CD4-positive, alpha-beta T cell treated with Interleukin-4 for 4 hours (primary cell): ENCODE results near the gene BPIFB2.
"Not testable (repeated sequence)": the region's sequence is repeated elsewhere in the genome, so short reads cannot be mapped to it uniquely, and the experiment has no call there.

Experiments
- DNase-seq: peaks from one replicate; pipeline ENCODE4 v3.0.0-alpha.2; 2020

The BPIFB2 gene

DNA sequence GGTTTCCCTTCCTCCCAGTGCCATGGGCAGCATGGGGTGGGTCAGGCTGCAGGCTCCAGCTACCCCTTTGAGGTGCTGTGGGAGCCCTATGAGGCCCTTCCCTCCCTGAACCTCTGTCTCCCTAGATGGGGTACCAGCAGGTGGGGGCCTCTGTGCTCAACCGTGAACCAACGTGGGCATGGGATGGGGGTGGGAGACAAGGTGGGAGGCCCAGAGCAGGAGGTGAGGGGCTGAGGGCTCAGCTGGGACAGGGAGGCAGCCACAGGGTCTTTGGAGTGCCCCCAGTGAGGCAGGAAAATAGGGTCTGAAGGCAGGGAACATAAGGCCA is 36.6 kb upstream of the BPIFB2 start:
- no peak for DNase-seq

GRCh38 chr20:32971703-32972161 is 35.8 kb upstream of the BPIFB2 start:
- peak; percentile 26 for DNase-seq

- peak; percentile 95 for DNase-seq
Observed at GRCh38 chr20:32972181-32973076, 35.1 kb upstream of the BPIFB2 start.

GRCh38 chr20:32973077-32973717 is 34.3 kb upstream of the BPIFB2 start:
- no peak for DNase-seq

- DNase-seq = not testable (repeated sequence)
Observed at GRCh38 chr20:32974204-32975064, 33.1 kb upstream of the BPIFB2 start.

DNA sequence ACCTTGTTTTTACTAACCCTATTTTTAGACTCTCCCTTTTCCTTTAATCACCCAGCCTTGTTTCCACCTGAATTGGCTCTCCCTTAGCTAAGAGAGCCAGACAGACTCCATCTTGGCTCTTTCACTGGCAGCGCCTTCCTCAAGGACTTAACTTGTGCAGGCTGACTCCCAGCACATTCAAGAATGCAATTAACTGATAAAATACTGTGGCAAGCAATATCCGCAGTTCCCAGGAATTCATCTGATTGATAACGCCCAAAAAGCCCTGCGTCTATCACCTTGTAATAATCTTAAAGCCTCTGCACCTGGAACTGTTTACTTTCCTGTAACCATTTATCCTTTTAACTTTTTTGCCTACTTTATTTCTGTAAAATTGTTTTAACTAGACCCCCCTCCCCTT is 32.4 kb upstream of the BPIFB2 start:
- DNase-seq = not testable (repeated sequence)

GRCh38 chr20:32975698-32976674 is 31.5 kb upstream of the BPIFB2 start:
- no peak for DNase-seq

DNA sequence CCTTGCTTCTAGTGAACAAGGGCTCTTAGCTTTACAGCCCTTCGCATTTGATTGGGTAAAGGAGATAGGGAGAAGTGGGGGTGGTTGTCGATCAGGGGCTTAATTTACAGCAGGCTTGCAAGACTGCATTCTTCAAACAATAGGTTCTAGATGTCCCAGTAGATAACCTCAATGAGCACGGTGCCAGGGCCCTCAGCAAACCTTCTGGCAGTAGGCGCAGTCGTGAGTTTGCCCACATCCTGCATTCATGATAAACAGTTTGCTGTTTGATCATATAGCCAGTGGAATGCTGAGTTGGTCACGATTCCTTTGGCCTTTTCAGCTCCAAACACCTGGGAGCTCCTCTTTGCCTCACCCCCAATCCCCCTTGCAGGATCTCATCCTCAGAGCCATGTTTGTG is 30.8 kb upstream of the BPIFB2 start:
- DNase-seq = no peak

DNA sequence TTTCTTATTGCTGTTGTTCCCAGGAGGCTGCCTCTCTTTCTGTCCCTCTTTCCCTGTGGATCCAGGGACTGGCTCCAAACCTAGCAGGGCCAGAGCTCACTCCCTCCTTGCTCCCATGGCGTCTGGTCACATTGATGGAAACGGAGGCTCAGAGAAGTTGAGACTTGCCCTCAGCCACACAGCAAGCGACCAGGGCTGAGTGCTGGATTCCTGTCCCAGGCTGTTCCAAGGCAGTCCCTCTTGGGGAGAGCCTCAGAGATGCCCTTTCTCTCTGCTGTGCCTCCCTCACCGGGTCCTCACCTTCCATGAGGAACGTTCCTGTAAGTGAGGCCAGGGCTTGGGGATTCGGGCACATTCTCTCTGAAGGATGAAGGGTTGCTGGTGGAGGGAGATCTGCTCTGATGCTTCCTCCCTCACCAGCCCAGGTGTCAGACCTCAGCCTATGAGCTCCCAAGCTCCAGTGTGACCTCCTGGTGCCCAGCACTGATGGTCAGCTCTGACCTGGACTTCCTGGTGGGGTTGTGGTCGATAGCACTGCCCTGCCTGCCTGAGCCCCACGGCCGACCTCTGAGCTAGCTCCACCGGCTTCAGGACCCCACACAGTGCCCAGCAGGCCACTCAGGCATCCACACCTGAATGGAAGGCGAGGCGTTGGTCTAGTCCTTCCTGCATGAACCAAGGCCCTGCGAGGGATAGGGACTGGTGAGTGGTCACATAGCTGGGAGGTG is 30.1 kb upstream of the BPIFB2 start:
- no peak for DNase-seq

GRCh38 chr20:32978009-32978335 is 29.5 kb upstream of the BPIFB2 start:
- no peak for DNase-seq

DNA sequence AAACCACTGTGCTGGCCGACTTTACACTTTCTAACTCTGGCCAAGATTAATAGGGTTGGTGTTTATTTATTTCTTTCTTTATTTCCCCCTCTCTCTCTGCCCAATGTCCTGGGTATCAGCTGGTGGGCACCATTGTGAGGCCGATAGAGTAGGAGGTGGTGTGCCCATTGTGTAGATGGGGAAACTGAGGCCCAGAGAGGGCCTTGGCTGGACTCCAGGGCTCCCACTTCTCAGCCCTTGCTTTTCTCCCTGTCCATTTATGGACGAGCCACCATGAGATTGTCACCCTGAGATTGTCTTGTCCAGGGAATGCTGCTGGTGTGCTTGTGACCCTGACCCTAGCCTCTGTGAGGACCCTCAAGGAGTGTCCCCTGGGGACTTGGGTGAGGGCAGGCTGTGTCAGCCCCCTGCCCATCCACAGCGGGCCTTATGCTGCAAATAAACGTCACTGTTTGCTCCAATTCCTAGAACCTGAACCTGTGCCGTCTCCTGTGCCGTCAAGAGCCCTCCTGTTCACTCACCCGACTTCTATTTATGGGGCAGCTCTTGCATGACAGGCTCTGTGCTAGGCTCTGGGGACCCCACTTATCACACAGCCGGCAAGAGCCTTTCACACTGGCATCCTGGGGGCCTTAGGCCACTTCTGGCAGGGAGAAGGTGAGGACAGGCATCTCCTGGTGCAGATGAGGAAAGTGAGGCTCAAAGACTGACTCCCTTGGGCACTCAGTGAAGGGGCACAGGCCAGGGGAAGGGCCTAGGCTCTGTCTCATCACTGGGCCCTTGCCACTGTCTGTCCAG is 28.1 kb upstream of the BPIFB2 start:
- no peak for DNase-seq

GRCh38 chr20:32980131-32980941 is 27.2 kb upstream of the BPIFB2 start:
- DNase-seq = no peak

- DNase-seq = no peak
Observed at GRCh38 chr20:32980990-32981389, 26.5 kb upstream of the BPIFB2 start.

DNA sequence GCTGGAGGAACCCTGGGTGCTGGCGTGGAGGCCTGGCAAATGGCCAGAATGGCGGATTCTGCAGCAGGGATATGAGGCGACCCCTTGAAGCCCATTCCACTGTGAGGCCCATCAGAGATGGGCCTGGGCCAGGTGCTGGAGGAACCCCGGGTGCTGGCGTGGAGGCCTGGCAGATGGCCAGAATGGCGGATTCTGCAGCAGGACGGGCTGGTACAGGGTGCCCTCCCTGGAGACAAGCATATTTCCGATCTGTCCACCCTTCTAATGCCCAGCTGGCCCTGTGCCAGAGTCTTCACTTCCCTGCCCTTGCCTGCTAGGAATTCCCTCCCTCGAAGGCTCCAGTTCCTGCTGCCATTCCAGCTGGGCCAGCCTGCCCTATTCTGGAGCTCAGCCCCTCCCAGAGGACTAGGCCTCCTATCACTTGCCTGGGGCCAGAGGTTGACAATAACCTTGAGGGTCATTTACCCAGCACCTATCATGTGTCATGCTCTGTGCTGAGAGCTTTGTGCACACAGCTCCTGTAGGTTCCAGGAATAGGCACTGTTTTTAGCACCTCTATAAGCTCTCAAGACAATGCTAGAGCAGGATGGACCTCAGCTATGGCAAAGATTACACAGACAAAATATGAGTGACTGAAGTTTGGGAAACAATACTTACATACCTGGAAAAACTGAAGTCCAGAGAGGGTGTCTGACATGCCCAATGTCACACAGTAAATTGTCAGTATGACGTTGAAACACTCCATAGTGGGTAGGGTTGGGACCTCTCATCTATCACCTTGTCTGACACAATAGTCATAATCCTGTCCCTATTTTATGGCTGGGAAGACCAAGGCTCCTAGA is 24.7 kb upstream of the BPIFB2 start:
- DNase-seq = no peak

GRCh38 chr20:32983459-32984112 is 23.9 kb upstream of the BPIFB2 start:
- DNase-seq = no peak

DNA sequence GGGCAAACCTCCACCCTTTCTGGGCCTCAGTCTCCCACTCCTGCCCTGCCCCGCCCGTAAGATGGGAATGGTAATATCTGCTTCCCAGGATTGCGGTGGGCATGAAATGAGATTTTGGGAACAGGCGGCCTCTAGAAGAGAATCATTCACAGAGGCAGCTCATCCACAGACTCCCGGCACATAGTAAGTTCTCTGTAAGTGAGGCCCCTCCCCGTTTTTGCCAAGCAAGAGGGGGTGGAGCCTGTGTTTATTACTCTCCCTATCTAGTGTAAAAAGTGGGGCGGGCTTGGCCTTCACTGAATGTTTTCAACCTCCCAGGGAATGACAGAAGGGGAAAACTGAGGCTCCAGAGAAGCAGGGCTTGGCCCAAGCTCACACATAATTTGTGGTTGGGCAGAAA is 23.3 kb upstream of the BPIFB2 start:
- DNase-seq = no peak

- no peak for DNase-seq
Observed at GRCh38 chr20:32984631-32985354, 22.7 kb upstream of the BPIFB2 start.

- no peak for DNase-seq
Observed at GRCh38 chr20:32985596-32985995, 21.9 kb upstream of the BPIFB2 start.
